Fibroblast of mammary gland (primary cell): Measurements from ENCODE around the gene CDC14A.

Experiments used
- DNase-seq: peaks from one replicate; pipeline ENCODE4 v3.0.0-alpha.2; 2010; ENCODE audit warnings: low read depth
- H3K4me3 ChIP-seq: 2 replicates; pipeline ENCODE4 v1.5.1; 2011; ENCODE audit warnings: low read depth, mild to moderate bottlenecking, low read length, moderate library complexity; ENCODE audit not compliant: control insufficient read depth
- TF ChIP-seq, protein P1 (sequence below): conservative IDR thresholded peaks from 2 replicates; pipeline ENCODE4 v1.5.1; 2011; ENCODE audit warnings: low read depth, low read length, inconsistent platforms; ENCODE audit not compliant: control insufficient read depth, insufficient read depth

CDC14A gene

DNA sequence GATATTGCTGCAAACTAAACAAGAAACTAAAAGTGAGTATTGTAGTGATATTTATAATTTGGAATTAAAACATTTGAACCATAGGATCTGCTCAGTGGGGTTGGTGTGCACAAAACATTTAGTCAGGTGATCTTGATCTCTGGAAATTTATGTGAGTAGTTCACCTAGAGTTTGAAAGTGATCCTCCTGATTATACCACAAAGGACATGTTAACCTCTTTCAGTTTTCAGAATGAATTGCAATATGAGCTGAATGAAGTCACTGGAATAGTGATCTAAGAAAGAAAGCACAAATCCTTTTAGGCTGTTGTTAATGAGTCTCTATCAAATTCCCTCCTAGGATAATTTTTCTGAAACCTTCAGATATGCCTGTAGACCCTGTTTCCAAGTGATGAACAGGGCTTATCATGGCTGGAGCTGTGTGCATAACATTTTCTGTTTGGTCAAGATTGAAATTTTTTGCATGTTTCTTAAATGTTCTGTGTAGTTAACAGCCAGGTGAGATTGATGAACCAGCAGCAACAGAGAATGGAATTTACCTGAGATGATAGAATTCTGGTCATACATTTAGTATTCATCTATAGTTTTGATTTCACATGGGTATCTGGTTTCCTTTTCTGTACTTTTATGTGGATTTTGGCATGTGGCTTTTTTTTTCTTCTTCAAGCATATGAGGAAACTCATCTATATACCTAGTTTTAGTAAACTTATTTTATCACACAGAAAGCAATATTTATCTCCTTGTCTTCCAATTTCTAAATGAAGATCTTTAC, 25.5 kb downstream of the CDC14A start:
- H3K4me3 ChIP-seq = no peak overlapping the region
- TF ChIP-seq, protein P1, sequence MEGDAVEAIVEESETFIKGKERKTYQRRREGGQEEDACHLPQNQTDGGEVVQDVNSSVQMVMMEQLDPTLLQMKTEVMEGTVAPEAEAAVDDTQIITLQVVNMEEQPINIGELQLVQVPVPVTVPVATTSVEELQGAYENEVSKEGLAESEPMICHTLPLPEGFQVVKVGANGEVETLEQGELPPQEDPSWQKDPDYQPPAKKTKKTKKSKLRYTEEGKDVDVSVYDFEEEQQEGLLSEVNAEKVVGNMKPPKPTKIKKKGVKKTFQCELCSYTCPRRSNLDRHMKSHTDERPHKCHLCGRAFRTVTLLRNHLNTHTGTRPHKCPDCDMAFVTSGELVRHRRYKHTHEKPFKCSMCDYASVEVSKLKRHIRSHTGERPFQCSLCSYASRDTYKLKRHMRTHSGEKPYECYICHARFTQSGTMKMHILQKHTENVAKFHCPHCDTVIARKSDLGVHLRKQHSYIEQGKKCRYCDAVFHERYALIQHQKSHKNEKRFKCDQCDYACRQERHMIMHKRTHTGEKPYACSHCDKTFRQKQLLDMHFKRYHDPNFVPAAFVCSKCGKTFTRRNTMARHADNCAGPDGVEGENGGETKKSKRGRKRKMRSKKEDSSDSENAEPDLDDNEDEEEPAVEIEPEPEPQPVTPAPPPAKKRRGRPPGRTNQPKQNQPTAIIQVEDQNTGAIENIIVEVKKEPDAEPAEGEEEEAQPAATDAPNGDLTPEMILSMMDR = no peak
- DNase-seq = no peak

DNA sequence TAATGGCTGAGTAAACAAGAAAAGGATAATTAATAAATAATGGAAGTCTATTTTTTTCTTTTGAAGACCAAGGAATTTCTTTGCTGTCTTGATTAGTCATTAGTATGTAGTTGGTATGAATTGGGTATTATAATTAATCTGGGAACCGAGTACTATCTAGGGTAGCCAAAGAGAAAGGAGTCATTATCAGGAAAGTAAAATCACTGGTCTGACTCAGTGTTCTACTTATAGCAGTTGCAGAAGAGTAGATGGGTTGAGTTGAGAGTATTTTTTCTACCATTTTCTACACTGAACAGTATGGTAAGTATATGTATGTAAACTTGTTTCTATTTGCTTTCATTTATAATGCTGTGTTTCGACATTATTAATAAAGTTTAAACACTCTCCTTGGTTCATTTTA, 26.6 kb downstream of the CDC14A start:
- no peak overlapping the region for H3K4me3 ChIP-seq
- TF ChIP-seq, protein P1 = no peak
- no peak for DNase-seq

DNA sequence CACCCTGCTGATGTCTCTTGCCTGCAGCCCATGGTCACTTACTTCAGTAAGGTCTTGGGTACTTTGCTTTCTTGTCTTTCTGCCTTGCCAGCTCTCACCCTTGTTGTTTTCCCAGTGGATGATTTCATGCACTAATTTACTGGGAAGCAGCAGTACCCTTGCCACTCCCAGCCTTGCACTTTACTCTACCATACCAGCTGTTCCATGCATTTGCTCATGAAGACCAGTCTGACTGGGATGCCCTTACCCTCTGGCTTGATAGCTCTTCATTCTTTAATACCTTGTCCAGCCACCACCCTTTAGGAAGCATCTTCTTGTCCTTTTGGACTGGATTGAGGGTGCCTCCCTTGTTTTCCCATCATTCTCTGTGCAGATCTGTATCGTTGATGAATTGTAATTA, 28.3 kb downstream of the CDC14A start:
- TF ChIP-seq, protein P1 = no peak
- DNase-seq = no peak
- H3K4me3 ChIP-seq = no peak overlapping the region

DNA sequence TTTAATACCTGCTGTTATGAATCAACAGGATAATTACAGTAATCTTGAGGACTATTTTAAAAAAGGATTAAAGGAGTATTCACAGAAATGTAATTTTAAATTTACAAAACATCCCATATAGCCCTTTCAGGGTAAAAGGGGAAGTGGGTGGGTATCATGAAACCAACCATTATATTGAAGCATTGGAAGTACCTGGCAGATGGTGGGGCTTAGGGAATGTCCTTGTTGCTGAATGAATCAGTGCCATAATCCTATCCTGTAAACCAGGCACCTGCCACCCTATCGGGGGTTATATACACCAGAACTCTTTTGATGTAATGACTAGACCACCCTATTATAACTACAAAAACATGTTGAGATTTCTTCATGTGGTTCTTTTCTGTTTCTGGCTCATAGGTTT, 30.4 kb downstream of the CDC14A start:
- TF ChIP-seq, protein P1 = no peak

DNA sequence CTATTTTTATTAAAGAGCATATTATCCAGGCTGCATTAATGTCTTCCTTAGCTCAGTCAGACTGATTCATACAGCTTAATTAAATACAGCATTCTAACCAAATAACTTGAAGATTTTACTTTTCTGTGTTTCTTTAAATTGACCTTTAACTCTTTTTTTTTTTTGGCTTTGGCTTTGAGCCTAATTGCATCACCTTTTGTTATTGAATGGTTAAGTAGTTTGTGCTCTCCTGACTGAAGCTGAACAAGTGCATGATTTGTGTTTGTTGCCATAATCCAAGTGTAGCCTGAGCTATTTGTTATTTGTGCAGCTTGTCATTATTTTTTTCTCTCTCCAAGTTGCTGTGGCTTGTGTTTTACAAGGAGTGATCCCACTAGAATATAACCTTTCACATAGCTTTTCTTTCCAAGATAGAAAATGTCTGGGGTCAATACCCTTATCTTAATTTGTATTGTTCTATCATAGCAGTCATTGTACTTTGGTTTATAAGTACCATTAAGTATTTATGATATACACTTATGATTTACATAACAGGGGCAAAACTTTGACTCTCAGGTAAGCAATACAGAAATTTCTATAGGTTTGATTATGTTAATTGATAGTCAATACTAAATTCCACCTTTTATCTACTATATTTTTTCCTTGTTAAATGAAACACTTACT, 31.6 kb downstream of the CDC14A start:
- H3K4me3 ChIP-seq = no peak overlapping the region
- DNase-seq = no peak
- TF ChIP-seq, protein P1 = no peak

More for the DNA sequence above, 30.4 kb downstream of the CDC14A start:
- no peak overlapping the region for H3K4me3 ChIP-seq
- DNase-seq = no peak

DNA sequence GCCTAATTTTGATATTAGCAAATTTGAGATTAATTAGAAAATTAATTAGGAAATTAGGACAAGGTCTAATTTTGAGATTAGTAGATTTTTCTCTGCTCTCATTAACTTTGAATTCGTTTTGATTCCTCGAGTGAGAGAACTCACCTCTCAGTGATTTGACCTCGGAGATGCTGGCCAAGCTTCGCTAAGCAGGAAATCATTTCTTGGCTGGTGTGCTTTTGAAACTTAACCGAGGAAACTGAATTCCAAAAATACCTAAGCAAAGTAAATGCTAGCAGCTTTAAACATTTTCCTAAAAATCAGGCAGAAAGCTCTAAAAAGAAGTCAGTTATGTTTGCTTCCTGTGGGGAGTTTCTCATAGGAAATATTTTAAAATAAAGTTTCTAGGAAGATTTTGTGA, 34.9 kb downstream of the CDC14A start:
- H3K4me3 ChIP-seq = no peak overlapping the region

More for the DNA sequence above, 34.9 kb downstream of the CDC14A start:
- peak; percentile 14 for DNase-seq
- TF ChIP-seq, protein P1 = no peak
